ENCODE data around the gene DYNLT1. TPM values are rescaled to one million over a fixed set of nuclear protein-coding genes. Genes with fewer than 3 reads are reported as not detected.

DYNLT1 gene
- total RNA-seq, 3 donors from 2014 or later: 57.5 to 67.1 (median 64.9) TPM

DNA sequence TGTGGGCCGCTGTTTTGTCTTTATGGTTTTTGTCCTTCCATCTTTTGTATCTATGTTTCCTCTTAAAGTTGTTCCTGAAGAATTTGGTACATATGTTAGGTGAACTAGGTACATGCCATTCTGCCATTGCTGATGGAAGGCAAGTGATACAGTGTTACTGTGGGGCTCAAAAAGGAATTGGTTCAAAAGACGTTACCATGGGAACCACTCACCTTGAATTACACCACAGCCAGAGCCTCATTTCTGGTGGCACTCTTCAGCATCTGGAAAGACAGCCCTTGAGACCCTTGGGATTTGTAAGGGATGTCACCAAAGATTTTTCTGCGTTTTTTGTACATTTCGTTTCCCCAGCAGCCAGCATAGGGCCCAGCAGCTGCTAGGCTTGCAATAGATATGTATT is 52.7 kb downstream of the DYNLT1 start:
- H3K36me3 Mint-ChIP-seq (ENCODE audit: insufficient read depth): peaks cover 46% of the 10 kb centered on the region

DNA sequence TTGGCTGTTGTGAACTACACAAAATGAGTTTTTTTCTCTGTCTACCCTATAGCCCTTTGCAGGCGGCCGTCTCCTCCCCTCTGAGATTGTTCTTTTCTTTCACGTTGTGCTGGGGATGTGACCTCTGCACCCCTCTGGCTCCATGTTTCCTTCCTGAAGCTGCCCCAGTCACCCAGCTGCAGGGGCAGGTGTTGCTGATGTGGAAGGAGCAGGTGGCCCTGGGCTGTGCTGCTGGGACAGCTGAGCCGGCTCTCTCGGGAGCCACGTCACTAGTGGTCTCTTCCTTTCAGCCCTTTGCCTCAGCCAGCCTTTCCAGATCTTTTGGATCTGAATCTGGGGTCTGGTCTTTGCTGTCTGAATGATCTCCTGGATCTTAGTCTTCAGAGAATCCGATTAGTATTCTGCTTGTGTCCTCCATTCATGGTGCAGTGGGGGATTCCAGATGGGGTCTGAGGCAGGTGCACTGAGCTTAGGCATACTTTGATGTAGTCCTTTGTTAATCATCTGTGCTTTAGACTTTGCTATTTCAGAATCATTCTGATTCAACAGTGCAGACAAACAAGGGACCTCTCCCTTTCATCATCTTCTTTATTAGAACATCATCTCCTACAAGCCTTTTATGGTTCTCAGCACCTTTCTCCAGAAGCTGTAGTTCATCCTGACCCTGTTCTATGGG is 53.3 kb downstream of the DYNLT1 start:
- H3K36me3 Mint-ChIP-seq (ENCODE audit: insufficient read depth): peaks cover 45% of the 10 kb centered on the region
- no peaks in the 10 kb centered on the region for H3K9me3 Mint-ChIP-seq
- H3K27me3 Mint-ChIP-seq (ENCODE audit: low read depth): no peaks in the 10 kb centered on the region
- DNase-seq (no peak), ATAC-seq (no peak)
- no peak overlapping the region for H3K4me3 Mint-ChIP-seq
- no peaks in the 10 kb centered on the region for H3K4me1 Mint-ChIP-seq (ENCODE audit: low read depth)

More for the DNA sequence above, 52.7 kb downstream of the DYNLT1 start:
- Mint-ChIP-seq H3K4me1 (ENCODE audit: low read depth) (no peaks in the 10 kb centered on the region), H3K27me3 (ENCODE audit: low read depth) (no peaks in the 10 kb centered on the region), H3K4me3 (no peak overlapping the region), H3K9me3 (no peaks in the 10 kb centered on the region)
- DNase-seq: no peak
- no peak for ATAC-seq

DNA sequence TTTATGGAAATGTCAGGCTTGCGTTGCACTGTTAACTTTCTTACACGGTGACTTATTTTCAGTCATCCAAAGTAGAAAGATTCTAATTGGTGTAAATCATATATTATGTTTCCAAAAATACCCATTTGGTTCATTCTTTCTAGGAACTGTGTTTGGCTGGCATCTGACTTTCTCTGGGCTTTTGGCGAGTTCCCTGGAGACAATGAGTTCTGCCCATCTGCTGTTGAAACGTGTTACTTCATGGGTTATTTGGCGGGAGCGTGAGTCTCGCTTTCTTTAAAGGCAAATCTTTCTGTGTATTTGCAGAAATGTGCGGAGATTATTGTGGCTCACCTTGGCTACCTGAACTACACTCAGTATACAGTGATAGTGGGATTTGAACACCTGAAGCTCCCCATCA is 55.2 kb downstream of the DYNLT1 start:
- no peaks in the 10 kb centered on the region for H3K4me1 Mint-ChIP-seq (ENCODE audit: low read depth)
- DNase-seq (no peak), ATAC-seq (no peak)
- peaks cover 53% of the 10 kb centered on the region for H3K36me3 Mint-ChIP-seq (ENCODE audit: insufficient read depth)
- no peaks in the 10 kb centered on the region for H3K27me3 Mint-ChIP-seq (ENCODE audit: low read depth)
- H3K4me3 Mint-ChIP-seq: no peak overlapping the region
- H3K9me3 Mint-ChIP-seq: no peaks in the 10 kb centered on the region

DNA sequence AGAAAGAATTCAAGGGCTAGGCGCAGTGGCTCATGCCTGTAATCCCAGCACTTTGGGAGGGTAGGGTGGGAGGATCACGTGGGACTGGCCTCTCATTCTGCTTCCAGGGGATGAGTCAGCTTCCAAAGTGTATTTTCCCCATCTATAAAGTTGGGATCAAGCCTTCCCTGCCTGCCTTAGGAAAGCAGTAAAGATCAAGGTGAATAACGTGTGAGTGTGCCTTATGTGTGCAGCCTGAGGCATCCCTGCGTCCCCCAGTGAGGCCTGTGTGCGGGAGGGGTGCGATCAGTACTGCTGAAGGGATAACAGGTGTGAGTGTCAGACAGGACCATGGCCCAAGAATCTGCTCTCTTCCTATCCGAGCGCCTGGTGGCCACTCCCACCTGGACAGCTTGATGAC is 57.9 kb downstream of the DYNLT1 start:
- Mint-ChIP-seq H3K27me3 (ENCODE audit: low read depth) (no peaks in the 10 kb centered on the region), H3K9me3 (no peaks in the 10 kb centered on the region), H3K4me3 (no peak overlapping the region), H3K4me1 (ENCODE audit: low read depth) (no peaks in the 10 kb centered on the region), H3K36me3 (ENCODE audit: insufficient read depth) (peaks cover 57% of the 10 kb centered on the region)
- DNase-seq: no peak
- ATAC-seq: no peak

Other genes starting within 250 kb of the DYNLT1 start
- gene TMEM181, start 84.7 kb downstream of the DYNLT1 start, total RNA-seq: 10 to 100 TPM; 11.4 to 13.2 (median 12.0) TPM
- 10 to 100 TPM; 33.6 to 72.6 (median 38.5) TPM for gene SYTL3, start 5.3 kb upstream of the DYNLT1 start, total RNA-seq
- 100 to 1,000 TPM; 315 to 327 (median 324) TPM for gene EZR, start 174.6 kb upstream of the DYNLT1 start, total RNA-seq

Data from activated T-cell treated with anti-CD3 and anti-CD28 coated beads, Interleukin-2, amount 50 U/mL, for 4 hours (primary cell).